Stimulated activated CD4-positive, alpha-beta T cell treated with anti-CD3 and anti-CD28 coated beads, Interleukin-15, amount 100 ng/mL, for 24 hours (primary cell): ENCODE results near the gene SCN8A.
"Not testable (repeated sequence)": the region's sequence is repeated elsewhere in the genome, so short reads cannot be mapped to it uniquely, and the experiment has no call there.

Source experiments
- DNase-seq: peaks from one replicate; pipeline ENCODE4 v3.0.0-alpha.2; 2020

The SCN8A gene

GRCh38 chr12:51774933-51775332 is 183.9 kb downstream of the SCN8A start:
- no peak for DNase-seq

DNA sequence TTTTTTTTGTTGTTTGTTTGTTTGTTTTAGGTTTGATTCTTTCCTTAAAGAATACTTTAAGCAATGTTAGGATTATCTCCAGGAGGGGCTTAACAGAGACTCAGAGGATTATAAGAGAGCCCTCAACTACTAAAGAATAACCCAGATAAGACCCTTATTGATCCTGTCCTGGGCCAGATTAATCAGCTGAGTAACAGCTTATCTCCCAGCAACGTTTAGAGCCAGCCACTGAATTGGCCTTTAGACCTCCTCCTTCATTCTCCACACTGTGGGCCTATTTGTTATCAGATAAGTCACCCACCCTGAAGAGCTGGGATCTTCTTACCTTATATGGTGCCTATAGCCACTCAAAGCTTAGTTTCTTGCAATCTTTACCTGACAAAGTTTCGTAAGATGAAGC is 186.4 kb downstream of the SCN8A start:
- no peak for DNase-seq

- DNase-seq, result no peak
Observed at GRCh38 chr12:51777973-51778372, 186.9 kb downstream of the SCN8A start.

GRCh38 chr12:51779876-51780275 is 188.8 kb downstream of the SCN8A start:
- DNase-seq, result no peak

GRCh38 chr12:51784688-51785087 is 193.7 kb downstream of the SCN8A start:
- no peak for DNase-seq

DNA sequence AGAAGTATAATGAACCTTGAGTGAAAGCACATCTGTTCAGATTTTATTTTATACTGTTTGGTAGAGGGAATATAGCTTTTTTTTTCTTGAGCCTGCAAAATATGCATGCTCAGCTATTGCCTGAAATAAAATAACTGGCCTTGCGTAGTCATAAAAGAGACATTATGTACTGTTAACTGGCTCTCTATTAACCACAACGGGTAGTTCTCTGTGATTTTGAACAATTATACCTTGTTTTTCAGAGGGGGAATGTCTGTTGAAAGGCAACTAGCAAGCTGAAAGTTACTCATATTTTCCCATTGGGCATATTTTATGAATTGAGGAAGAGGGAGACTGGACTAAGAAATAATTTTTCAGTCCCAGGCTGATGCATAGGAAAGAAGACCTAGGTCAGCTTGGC is 194.9 kb downstream of the SCN8A start:
- DNase-seq, result no peak

- no peak for DNase-seq
Observed at GRCh38 chr12:51788876-51789275, 197.8 kb downstream of the SCN8A start.

DNA sequence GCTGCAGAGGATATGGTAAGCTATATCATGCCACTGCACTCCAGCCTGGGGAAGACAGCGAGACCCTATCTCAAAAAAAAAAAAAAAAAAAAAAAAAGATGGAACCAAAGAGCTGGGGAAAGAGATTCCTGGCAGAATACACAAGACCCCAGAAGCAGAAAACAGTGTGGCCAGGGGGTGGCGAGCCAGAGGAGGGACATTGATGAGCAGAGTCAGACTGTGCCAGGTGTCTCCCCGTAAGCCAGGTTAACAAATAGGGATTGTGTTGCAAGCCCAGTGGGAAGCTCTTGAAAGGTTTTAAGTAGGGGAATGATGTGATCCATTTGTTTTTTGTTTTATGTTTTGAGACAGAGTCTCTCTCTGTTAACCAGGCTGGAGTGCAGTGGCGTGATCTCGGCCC is 201.4 kb downstream of the SCN8A start:
- DNase-seq, result no peak

DNA sequence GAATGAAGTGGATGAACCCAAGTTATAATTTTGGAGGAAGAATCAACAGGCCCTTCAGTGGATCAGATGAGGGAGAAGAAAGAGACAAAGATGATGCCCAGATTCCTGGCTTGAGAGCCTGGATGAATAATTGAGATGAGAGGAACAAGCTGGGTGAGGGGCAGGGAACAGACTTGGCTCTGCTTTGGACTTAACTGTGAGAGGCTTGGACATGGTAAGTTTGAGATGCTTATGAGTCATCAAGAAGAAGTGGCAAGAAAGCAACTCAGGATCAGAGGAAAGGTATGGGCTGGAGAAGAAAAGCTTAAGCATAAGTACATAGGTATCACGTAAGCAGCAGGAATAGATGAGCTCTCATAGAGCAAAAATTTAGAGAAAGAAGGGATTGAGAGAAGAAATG is 202.2 kb downstream of the SCN8A start:
- DNase-seq, result no peak

DNA sequence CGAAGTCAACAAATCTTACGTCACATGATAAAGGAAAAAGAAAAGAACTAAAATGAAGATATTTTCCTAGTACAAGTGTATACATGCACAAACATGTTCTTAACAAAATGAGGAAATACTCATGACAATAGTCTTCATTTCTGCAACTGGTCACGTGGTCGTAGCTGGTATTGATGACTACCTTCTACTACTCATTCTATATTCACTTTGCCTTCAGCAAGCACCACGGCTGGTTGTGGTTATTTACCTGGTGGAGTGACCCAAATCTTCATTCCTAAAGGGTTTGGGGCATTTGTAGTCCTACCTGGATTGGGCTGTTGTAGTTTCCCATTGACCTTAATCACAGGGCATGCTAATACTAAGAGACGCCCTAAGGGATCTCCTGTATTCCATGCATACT is 206.3 kb downstream of the SCN8A start:
- no peak for DNase-seq

- DNase-seq, result not testable (repeated sequence)
Observed at GRCh38 chr12:51798051-51798450, 207.0 kb downstream of the SCN8A start.

DNA sequence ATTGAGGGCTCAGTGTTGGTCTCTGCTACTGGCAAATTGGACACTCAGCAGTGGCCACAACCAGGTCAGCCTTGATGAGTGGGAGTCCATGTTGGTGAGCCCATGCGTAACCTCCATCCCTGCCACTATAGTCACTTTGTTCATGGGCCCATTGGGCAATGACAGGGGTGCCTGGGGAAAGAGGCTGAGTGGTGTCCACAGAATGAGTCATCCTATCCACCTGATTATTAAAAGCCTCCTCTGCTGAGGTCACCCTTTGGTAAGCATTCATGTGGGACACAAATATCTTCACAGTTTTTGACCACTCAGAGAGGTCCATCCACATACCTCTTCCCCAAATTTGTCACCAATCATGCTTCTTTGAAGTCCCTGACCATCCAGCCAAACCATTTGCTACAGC is 207.5 kb downstream of the SCN8A start:
- DNase-seq, result no peak

DNA sequence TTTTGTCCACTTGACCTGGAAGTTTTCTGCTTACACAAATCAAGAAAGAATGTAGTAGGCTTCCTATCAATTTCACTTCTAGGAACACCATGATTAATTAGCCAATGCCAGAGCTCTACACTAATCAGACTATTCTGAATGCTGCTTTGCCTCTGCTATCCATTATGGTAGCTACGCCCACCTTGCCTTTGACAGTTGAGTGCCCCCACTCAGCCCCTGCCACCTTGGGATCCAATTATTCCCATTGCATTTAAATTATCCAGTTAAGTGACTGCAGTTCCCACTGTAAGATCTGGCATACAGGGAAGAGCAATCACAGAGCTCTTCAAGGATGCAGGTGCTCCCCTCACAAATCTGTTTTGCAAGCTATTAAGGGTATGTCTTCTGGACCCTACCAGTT is 210.0 kb downstream of the SCN8A start:
- no peak for DNase-seq

GRCh38 chr12:51806896-51807295 is 215.9 kb downstream of the SCN8A start:
- DNase-seq, result no peak

DNA sequence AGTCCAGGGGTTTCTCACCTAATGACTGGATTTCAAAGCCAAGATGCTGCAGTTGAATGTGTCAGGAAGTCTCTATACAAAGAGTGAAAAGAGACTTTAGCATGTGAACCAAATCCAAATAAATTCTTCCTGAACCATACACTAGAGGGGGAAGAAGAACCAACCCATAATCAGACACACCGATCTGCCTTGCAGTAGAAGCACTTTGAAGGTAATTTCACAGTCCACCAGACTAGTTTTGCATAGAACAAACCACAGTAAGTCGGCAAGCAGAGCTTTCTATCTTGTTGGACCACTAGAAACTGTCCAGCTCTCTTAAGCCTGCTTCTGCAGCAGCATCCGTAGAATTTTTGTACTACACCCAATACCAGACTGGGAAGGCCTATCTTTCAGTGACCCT is 218.2 kb downstream of the SCN8A start:
- no peak for DNase-seq

GRCh38 chr12:51811203-51812202 is 220.5 kb downstream of the SCN8A start:
- DNase-seq, result no peak

- no peak for DNase-seq
Observed at GRCh38 chr12:51812871-51813270, 221.8 kb downstream of the SCN8A start.

GRCh38 chr12:51813931-51814310 is 222.9 kb downstream of the SCN8A start:
- no peak for DNase-seq

GRCh38 chr12:51814311-51815088 is 223.5 kb downstream of the SCN8A start:
- peak; percentile 82 for DNase-seq

DNA sequence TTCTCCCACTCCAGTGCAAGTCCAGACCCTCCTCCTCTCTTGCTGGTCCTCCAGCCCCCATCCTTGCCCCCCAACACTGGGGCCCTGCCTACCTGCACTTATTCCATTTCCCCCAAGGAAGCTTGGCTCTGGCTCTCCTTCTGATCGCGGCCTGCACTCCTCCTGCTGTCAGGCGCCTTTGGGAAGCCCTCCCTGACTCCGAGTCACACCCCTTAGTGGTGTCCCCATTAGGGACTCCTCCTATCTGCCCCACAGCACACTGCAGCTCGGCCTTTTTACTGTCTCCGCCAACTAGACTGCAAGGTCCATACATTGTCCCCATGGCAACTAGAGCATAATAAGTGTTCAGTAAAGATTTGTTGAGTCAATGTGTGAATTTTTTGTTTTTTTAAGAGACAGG is 224.5 kb downstream of the SCN8A start:
- DNase-seq, result no peak

GRCh38 chr12:51817027-51817953 is 226.3 kb downstream of the SCN8A start:
- no peak for DNase-seq

- no peak for DNase-seq
Observed at GRCh38 chr12:51818086-51818485, 227.1 kb downstream of the SCN8A start.
